Transverse colon (tissue), 4 donors: ENCODE measurements around the gene PTPN6.

ENCODE experiments used
- CTCF ChIP-seq, 5 experiments: fragments of 200-600 bp in 3 of 5; fragments of 450-650 bp in 2 of 5; sonication (generic) in 3 of 5; IDR thresholded peaks; 1 replicate in 2 of 5; 2 replicates in 3 of 5; pipeline ENCODE4 v1.5.1; 2016 to 2017; ENCODE audit warnings: antibody characterized with exemption in 5 of 5, inconsistent platforms in 3 of 5, mild to moderate bottlenecking in 2 of 5, moderate library complexity in 1 of 5
- EP300 ChIP-seq: sonication (generic); formaldehyde crosslinking; IDR thresholded peaks from one replicate; pipeline ENCODE4 v1.6.1; 2017; ENCODE audit warnings: antibody characterized with exemption, low read depth
- POLR2A ChIP-seq: fragments of 450-650 bp; IDR thresholded peaks from one replicate; pipeline ENCODE4 v1.6.1; 2016; ENCODE audit warnings: antibody characterized with exemption, mild to moderate bottlenecking, moderate library complexity
- POLR2AphosphoS5 ChIP-seq, 3 donors: sonication (generic); formaldehyde crosslinking; IDR thresholded peaks; one replicate each; pipeline ENCODE4 v1.6.1; 2016; ENCODE audit warnings: antibody characterized with exemption in 3 of 3

- no peak for TF ChIP-seq CTCF (IDR thresholded peaks at IDR 0.05)
- no peak for TF ChIP-seq POLR2AphosphoS5 (IDR thresholded peaks at IDR 0.05)
- no peak for TF ChIP-seq POLR2A
- TF ChIP-seq EP300, result no peak
Observed at GRCh38 chr12:6919588-6919987, 31.6 kb upstream of the PTPN6 start.
